Osteocyte (in vitro differentiated cells): ENCODE measurements around the gene PPIF. TPM values are rescaled to one million over a fixed set of nuclear protein-coding genes. Genes with fewer than 3 reads are reported as not detected.

Experiments
- DNase-seq: peaks from one replicate; pipeline ENCODE4 v3.0.0; 2021; ENCODE audit warnings: mixed read lengths; ENCODE audit not compliant: unreplicated experiment; ENCODE audit errors: extremely low spot score
- H3K27ac Mint-ChIP-seq: one replicate; pipeline ENCODE4 v1.8.0; 2021; ENCODE audit warnings: mild to moderate bottlenecking, mixed read lengths; ENCODE audit not compliant: unreplicated experiment
- H3K27me3 Mint-ChIP-seq: one replicate; pipeline ENCODE4 v1.8.0; 2021; ENCODE audit warnings: mixed read lengths; ENCODE audit not compliant: unreplicated experiment
- H3K36me3 Mint-ChIP-seq: one replicate; pipeline ENCODE4 v1.8.0; 2021; ENCODE audit warnings: mixed read lengths; ENCODE audit not compliant: unreplicated experiment
- H3K4me1 Mint-ChIP-seq: one replicate; pipeline ENCODE4 v1.8.0; 2021; ENCODE audit warnings: mixed read lengths; ENCODE audit not compliant: unreplicated experiment
- H3K4me3 Mint-ChIP-seq: one replicate; pipeline ENCODE4 v1.8.0; 2021; ENCODE audit warnings: mild to moderate bottlenecking, moderate library complexity, mixed read lengths; ENCODE audit not compliant: unreplicated experiment
- H3K9me3 Mint-ChIP-seq: one replicate; pipeline ENCODE4 v1.8.0; 2021; ENCODE audit warnings: mixed read lengths; ENCODE audit not compliant: unreplicated experiment
- CTCF ChIP-seq: fragments of 200-600 bp; sonication (generic); IDR thresholded peaks from 2 replicates; pipeline ENCODE4 v1.5.0; 2021; ENCODE audit warnings: antibody characterized with exemption, mild to moderate bottlenecking, moderate library complexity
- total RNA-seq: library from RNA; stranded (reverse); gene quantifications from 2 replicates; pipeline ENCODE4 v1.2.1, GENCODE V29; 2021

Gene PPIF
- total RNA-seq, 1 donor from 2014 or later = 17.0 TPM

DNA sequence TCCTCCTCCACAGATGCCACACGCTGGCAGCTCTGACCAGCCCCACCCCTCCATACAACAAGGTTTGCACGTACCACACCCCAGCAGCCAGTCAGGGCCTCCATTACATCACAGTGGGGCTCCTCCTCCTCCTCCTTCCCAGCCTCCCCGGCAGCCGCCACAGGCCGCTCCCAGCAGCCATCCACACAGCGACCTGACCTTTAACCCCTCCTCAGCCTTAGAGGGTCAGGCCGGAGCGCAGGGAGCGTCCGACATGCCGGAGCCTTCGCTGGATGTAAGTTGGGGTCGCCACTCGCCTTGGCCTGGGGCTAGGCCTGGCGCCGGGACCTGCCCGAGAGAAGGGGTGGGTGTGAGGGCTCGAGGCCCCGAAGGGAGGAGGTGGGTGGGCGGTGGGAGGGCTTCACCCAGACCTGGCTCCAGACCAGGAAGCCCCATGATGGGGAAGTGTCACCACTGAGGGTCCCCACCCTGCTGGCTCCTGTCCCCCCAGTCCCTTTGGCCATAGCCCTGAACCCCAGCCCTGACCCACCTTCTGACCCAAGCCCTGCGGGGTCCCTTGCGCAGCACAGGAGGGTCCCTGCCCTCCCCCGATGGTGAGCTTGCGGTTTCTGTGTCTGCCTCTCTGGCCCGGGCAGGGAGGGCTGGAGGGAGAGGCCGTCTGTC, 36.2 kb upstream of the PPIF start:
- Mint-ChIP-seq H3K4me1 (peaks cover 2% of the 10 kb centered on the region), H3K9me3 (no peaks in the 10 kb centered on the region)
- no peak for TF ChIP-seq CTCF

DNA sequence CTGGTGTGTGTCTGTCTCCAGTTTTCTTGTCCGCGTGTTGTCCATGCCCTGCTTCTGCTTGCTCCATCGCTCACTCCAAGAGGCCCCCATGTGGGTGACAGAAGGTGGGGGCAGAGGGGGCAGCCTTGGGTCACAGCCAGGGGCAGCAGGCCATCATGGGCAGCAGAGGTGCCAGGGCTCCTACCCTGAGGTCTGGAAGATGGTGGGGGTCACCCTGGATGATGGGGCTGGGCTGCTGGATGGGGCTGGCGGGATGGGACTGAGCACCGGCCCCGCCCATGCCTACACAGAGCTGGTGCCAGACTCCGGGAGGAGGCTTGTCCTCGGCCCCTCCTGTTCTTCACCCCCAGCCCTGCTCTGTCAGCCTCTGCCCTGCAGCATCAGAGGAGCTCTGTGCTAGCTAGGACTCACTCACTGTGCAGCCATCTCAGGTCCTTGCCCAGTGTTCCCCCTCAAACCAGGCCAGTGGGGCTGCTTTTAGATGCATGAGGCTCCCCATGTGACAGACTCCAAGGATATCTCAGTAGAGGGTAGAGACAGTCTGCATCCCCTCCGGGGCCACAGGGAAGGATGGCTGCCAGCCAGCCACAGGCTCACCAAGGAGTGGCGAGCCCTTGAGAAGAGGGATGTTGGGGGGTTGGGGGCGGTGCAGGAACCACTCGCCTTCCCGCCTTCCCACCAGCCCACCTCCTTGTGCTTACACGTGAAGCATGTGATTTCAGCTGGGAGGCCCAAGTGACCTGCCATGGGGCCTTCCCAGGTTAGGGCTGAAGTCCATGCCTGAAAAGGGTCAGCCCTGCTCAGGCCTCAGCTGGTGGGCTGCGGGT, 35.5 kb upstream of the PPIF start:
- Mint-ChIP-seq H3K27me3 (no peaks in the 10 kb centered on the region), H3K36me3 (peaks cover 35% of the 10 kb centered on the region)

More for the DNA sequence above, 36.2 kb upstream of the PPIF start:
- Mint-ChIP-seq H3K36me3 (peaks cover 35% of the 10 kb centered on the region), H3K27me3 (no peaks in the 10 kb centered on the region), H3K4me3 (no peak overlapping the region), H3K27ac (peak overlapping the region; percentile 52)
- no peak for DNase-seq

GRCh38 chr10:79312601-79313187, 34.6 kb upstream of the PPIF start:
- Mint-ChIP-seq H3K4me3 (no peak overlapping the region), H3K27me3 (no peaks in the 10 kb centered on the region), H3K36me3 (peaks cover 33% of the 10 kb centered on the region), H3K4me1 (peaks cover 11% of the 10 kb centered on the region), H3K9me3 (no peaks in the 10 kb centered on the region), H3K27ac (no peak overlapping the region)
- no peak for DNase-seq
- no peak for TF ChIP-seq CTCF

More for the DNA sequence above, 35.5 kb upstream of the PPIF start:
- no peaks in the 10 kb centered on the region for H3K9me3 Mint-ChIP-seq
- H3K4me1 Mint-ChIP-seq = peaks cover 2% of the 10 kb centered on the region
- no peak for DNase-seq
- H3K4me3 Mint-ChIP-seq = no peak overlapping the region
- TF ChIP-seq CTCF = no peak
- no peak overlapping the region for H3K27ac Mint-ChIP-seq

DNA sequence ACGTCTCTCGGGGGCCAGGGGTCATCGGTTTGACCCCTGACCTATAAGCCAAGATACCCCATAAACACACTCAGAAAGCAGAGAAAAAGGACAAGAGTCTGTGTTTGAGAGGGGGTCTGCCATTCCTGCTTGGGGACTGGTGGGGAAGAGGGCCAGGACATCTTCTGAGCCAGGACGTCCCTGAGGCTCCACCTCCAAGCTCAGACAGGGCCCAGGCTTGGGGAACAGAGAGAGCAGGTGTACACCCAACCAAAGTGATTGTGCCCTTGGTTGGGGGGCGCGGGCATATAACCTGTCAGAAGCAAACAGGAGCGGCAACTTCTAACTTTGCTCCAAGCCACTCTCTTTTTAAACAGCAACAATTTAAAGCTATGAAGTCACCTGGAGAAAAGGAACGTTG, 33.9 kb upstream of the PPIF start:
- TF ChIP-seq CTCF = no peak
- no peak overlapping the region for H3K4me3 Mint-ChIP-seq
- H3K4me1 Mint-ChIP-seq = peaks cover 17% of the 10 kb centered on the region
- DNase-seq = no peak
- H3K36me3 Mint-ChIP-seq = peaks cover 27% of the 10 kb centered on the region
- H3K9me3 Mint-ChIP-seq = no peaks in the 10 kb centered on the region
- no peak overlapping the region for H3K27ac Mint-ChIP-seq
- no peaks in the 10 kb centered on the region for H3K27me3 Mint-ChIP-seq

DNA sequence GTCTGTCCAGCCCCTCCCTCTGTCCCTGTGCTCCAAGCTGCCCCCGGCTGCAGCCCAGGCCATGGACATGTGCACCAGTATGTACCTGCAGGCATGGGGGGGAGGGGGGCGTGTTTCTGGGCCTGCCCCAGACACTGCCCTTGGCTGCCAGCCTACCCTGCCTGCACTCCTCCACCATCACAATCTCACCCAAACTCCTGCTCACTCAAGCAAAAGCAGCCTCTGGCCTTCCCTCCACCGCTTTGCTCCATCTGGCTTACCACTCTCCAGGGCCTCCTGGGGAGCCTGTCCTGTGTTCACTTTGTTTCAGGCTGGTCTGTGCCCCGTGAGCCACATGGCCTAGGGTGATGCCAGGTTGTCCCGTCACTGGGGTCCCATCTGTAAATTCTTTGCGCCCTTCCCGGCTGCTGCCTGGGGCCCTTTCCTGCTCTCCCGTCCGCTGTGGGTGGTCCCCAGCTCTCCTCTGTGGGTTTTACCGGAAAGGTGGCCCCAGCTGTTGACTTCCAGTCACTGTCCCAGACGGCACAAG, 33.3 kb upstream of the PPIF start:
- peaks cover 24% of the 10 kb centered on the region for H3K4me1 Mint-ChIP-seq
- H3K27ac Mint-ChIP-seq = peak overlapping the region; percentile 70
- peaks cover 27% of the 10 kb centered on the region for H3K36me3 Mint-ChIP-seq
- no peaks in the 10 kb centered on the region for H3K27me3 Mint-ChIP-seq
- peaks cover 3% of the 10 kb centered on the region for H3K9me3 Mint-ChIP-seq
- no peak overlapping the region for H3K4me3 Mint-ChIP-seq
- no peak for DNase-seq
- TF ChIP-seq CTCF = no peak
